Adrenal gland (tissue), 12 donors: ENCODE data around the gene CDKN1A. TPM values are rescaled to one million over a fixed set of nuclear protein-coding genes. Genes with fewer than 3 reads are reported as not detected.
"Not testable (repeated sequence)": the region's sequence is repeated elsewhere in the genome, so short reads cannot be mapped to it uniquely, and the experiment has no call there.

Experiments used
- DNase-seq, 7 donors: peaks; one replicate each; pipeline ENCODE4 v3.0.0-alpha.2; 2019 to 2020
- H3K27ac ChIP-seq, 5 donors: fragments of 200-600 bp; sonication (generic) in 4 of 5; 1 replicate in 3 of 5; 2 replicates in 2 of 5; pipeline versions ENCODE4 v1.5.1 to v1.8.0; 2016 to 2020; ENCODE audit warnings: mild to moderate bottlenecking in 1 of 5
- H3K27me3 ChIP-seq: fragments of 200-600 bp; 2 replicates; pipeline ENCODE4 v1.8.0; 2021
- H3K36me3 ChIP-seq, 2 donors: fragments of 200-600 bp; replicated peaks in 1 of 2; 1 replicate in 1 of 2; 2 replicates in 1 of 2; pipeline versions ENCODE4 v1.5.1 to v1.8.0; 2018 to 2022
- H3K4me1 ChIP-seq, 2 donors: fragments of 200-600 bp; replicated peaks in 1 of 2; 1 replicate in 1 of 2; 2 replicates in 1 of 2; pipeline versions ENCODE4 v1.5.1 to v1.8.0; 2018 to 2021
- H3K4me3 ChIP-seq, 4 donors: fragments of 200-600 bp; sonication (generic) in 3 of 4; one replicate each; pipeline ENCODE4 v1.5.1; 2016 to 2018
- H3K9me3 ChIP-seq, 3 donors: fragments of 200-600 bp; sonication (generic) in 1 of 3; replicated peaks in 1 of 3; 1 replicate in 2 of 3; 2 replicates in 1 of 3; pipeline versions ENCODE4 v1.5.1 to v1.8.0; 2016 to 2021
- CTCF ChIP-seq, 6 experiments: fragments of 450-650 bp in 4 of 6; fragments of 200-600 bp in 2 of 6; sonication (generic) in 1 of 6; IDR thresholded peaks; 1 replicate in 5 of 6; 2 replicates in 1 of 6; pipeline versions ENCODE4 v1.5.1 to v1.8.0; 2016 to 2021; ENCODE audit warnings: antibody characterized with exemption in 6 of 6, mild to moderate bottlenecking in 2 of 6, moderate library complexity in 1 of 6
- POLR2A ChIP-seq, 2 donors: fragments of 450-650 bp; IDR thresholded peaks; one replicate each; pipeline ENCODE4 v1.6.1; 2017; ENCODE audit warnings: antibody characterized with exemption in 2 of 2, mild to moderate bottlenecking in 2 of 2, moderate library complexity in 1 of 2
- WGBS, 4 donors: extraction: QIAGEN DNeasy Blood & Tissue Kit in 2 of 4; methylation state at CpG; one replicate each; pipeline versions ENCODE4 v1.1.5 to v1.1.7; 2013 to 2017; 5-methylcytosine and 5-hydroxymethylcytosine counted together
- intact Hi-C, 2 donors: fragments of 100-400 bp; cut with DNase I; formaldehyde crosslinking; loops; one replicate each; pipeline versions ENCODE4 v1.14.1 to v1.15.0; 2022 to 2023
- polyA plus RNA-seq, 3 donors: library from polyadenylated mRNA; stranded (reverse); fragments of 200-250 nt in 2 of 3; fragments of 350-450 nt in 1 of 3; fragmentation: Illumina TruSeq in 1 of 3; extraction: RNeasy Lipid Tissue Mini Kit (QIAGEN cat#74804) in 1 of 3; gene quantifications; one replicate each; pipeline ENCODE4 v1.2.3, GENCODE V29; 2013 to 2014
- total RNA-seq, 9 donors: library from RNA; depleted of rRNA in 4 of 9; stranded (reverse); fragments of >200 nt in 4 of 9; fragments of 120-200 nt in 1 of 9; fragmentation: NEBNext Ultra II Directional in 1 of 9; extraction: Animal tissue kit (Norgen Biotek cat#: 25700) in 1 of 9; gene quantifications; one replicate each; pipeline versions ENCODE4 v1.1.0 to v1.2.4, GENCODE V29; 2013 to 2023
- donor health status: healthy with polysubstance abuse.
- donor health status: Bipolar disorder and iron deficiency.
- donor health status: DM: yes; HTN: yes; CAD: no.
- donor health status: DM: no; HTN: no; CAD: no.
- donor health status: DM: no; HTN: no; CAD: no.
- donor health status: DM: yes; HTN: yes; CAD: no.

The CDKN1A gene
- total and polyA plus RNA-seq, 12 donors, result 18.8 to 154 (median 67.3) TPM

- Histone ChIP-seq H3K4me3 (no peak overlapping the region), H3K36me3 (no peaks in the 10 kb centered on the region), H3K9me3 (no peaks in the 10 kb centered on the region), H3K4me1 (no peaks in the 10 kb centered on the region), H3K27me3 (no peaks in the 10 kb centered on the region), H3K27ac (no peak overlapping the region)
- peak in 2 of 7 donors; percentile 4 to 9 for DNase-seq
- intact Hi-C loops, result no loop called here
- TF ChIP-seq POLR2A (IDR thresholded peaks at IDR 0.05), result no peak
- no peak for TF ChIP-seq CTCF (IDR thresholded peaks at IDR 0.05)
- 82 to 88% (median 85%) methylated on average over 3 of the region's 3 CpGs for WGBS, 4 donors
Observed at GRCh38 chr6:36701401-36701991, 23.0 kb downstream of the CDKN1A start.

GRCh38 chr6:36702656-36703055, 24.1 kb downstream of the CDKN1A start:
- 88 to 95% (median 92%) methylated on average over 3 of the region's 3 CpGs for WGBS, 4 donors
- DNase-seq, result no peak
- no peak for TF ChIP-seq POLR2A (IDR thresholded peaks at IDR 0.05)
- TF ChIP-seq CTCF (IDR thresholded peaks at IDR 0.05), result no peak
- H3K27ac ChIP-seq, result no peak overlapping the region
- no peak overlapping the region for H3K4me3 ChIP-seq
- no peaks in the 10 kb centered on the region for H3K27me3 ChIP-seq
- intact Hi-C loops, result no loop called here
- no peaks in the 10 kb centered on the region for H3K4me1 ChIP-seq
- H3K36me3 ChIP-seq, result no peaks in the 10 kb centered on the region
- no peaks in the 10 kb centered on the region for H3K9me3 ChIP-seq

GRCh38 chr6:36703081-36703606, 24.6 kb downstream of the CDKN1A start:
- no peak for DNase-seq
- H3K36me3 ChIP-seq, result no peaks in the 10 kb centered on the region
- H3K9me3 ChIP-seq, result no peaks in the 10 kb centered on the region
- no peaks in the 10 kb centered on the region for H3K27me3 ChIP-seq
- no peaks in the 10 kb centered on the region for H3K4me1 ChIP-seq
- no peak overlapping the region for H3K4me3 ChIP-seq
- H3K27ac ChIP-seq, result no peak overlapping the region
- 75 to 87% (median 82%) methylated on average over 5 of the region's 5 CpGs for WGBS, 4 donors
- intact Hi-C loops, result no loop called here
- no peak for TF ChIP-seq POLR2A (IDR thresholded peaks at IDR 0.05)
- TF ChIP-seq CTCF (IDR thresholded peaks at IDR 0.05), result no peak

- 92 to 97% (median 93%) methylated on average over 11 to 18 of the region's 18 CpGs for WGBS, 4 donors
- Histone ChIP-seq H3K4me3 (no peak overlapping the region), H3K27ac (no peak overlapping the region), H3K4me1 (no peaks in the 10 kb centered on the region), H3K36me3 (no peaks in the 10 kb centered on the region), H3K27me3 (no peaks in the 10 kb centered on the region), H3K9me3 (no peaks in the 10 kb centered on the region)
- DNase-seq, result no peak
- intact Hi-C loops, result no loop called here
- TF ChIP-seq POLR2A (IDR thresholded peaks at IDR 0.05), result no peak
- no peak for TF ChIP-seq CTCF (IDR thresholded peaks at IDR 0.05)
Observed at GRCh38 chr6:36703982-36704381, 25.5 kb downstream of the CDKN1A start.

GRCh38 chr6:36704961-36705577, 26.6 kb downstream of the CDKN1A start:
- WGBS, 4 donors, result 75 to 85% (median 80%) methylated on average over 7 of the region's 7 CpGs
- H3K4me3 ChIP-seq, H3K9me3 ChIP-seq, H3K4me1 ChIP-seq, H3K27me3 ChIP-seq, H3K27ac ChIP-seq, intact Hi-C loops, H3K36me3 ChIP-seq, DNase-seq: not testable (repeated sequence)
